Glutamatergic neuron (in vitro differentiated cells): Measurements from ENCODE around the gene MAPK7. TPM values are rescaled to one million over a fixed set of nuclear protein-coding genes. Genes with fewer than 3 reads are reported as not detected.

Source experiments
- DNase-seq: peaks from one replicate; pipeline ENCODE4 v3.0.0; 2022
- H3K27ac Mint-ChIP-seq: one replicate; pipeline ENCODE4 v1.8.0; 2020; ENCODE audit warnings: mild to moderate bottlenecking, mixed read lengths, inconsistent platforms; ENCODE audit not compliant: unreplicated experiment
- H3K27me3 Mint-ChIP-seq: one replicate; pipeline ENCODE4 v1.8.0; 2020; ENCODE audit warnings: mild to moderate bottlenecking, moderate library complexity, mixed read lengths, inconsistent platforms; ENCODE audit not compliant: unreplicated experiment
- H3K36me3 Mint-ChIP-seq: one replicate; pipeline ENCODE4 v1.8.0; 2020; ENCODE audit warnings: mild to moderate bottlenecking, mixed read lengths, inconsistent platforms; ENCODE audit not compliant: unreplicated experiment
- H3K4me1 Mint-ChIP-seq: one replicate; pipeline ENCODE4 v1.8.0; 2020; ENCODE audit warnings: mild to moderate bottlenecking, low read depth, mixed read lengths, inconsistent platforms; ENCODE audit not compliant: unreplicated experiment
- H3K4me3 Mint-ChIP-seq: one replicate; pipeline ENCODE4 v1.8.0; 2020; ENCODE audit warnings: mild to moderate bottlenecking, mixed read lengths, inconsistent platforms; ENCODE audit not compliant: unreplicated experiment
- H3K9me3 Mint-ChIP-seq: one replicate; pipeline ENCODE4 v1.8.0; 2020; ENCODE audit warnings: mild to moderate bottlenecking, moderate library complexity, mixed read lengths, inconsistent platforms; ENCODE audit not compliant: unreplicated experiment
- total RNA-seq: library from RNA; stranded (reverse); fragmentation: NEBNext Ultra II Directional; extraction: Animal tissue kit (Norgen Biotek cat#: 25700); gene quantifications from one replicate; pipeline ENCODE4 v1.2.1, GENCODE V29; 2021; ENCODE audit not compliant: unreplicated experiment
- TF ChIP-seq, protein P1 (sequence below): fragments of 200-600 bp; sonication (generic); IDR thresholded peaks from one replicate; pipeline ENCODE4 v1.5.0; 2021; ENCODE audit not compliant: partially characterized antibody, unreplicated experiment

The MAPK7 gene
- total RNA-seq, 1 donor from 2014 or later = 70.6 TPM

DNA sequence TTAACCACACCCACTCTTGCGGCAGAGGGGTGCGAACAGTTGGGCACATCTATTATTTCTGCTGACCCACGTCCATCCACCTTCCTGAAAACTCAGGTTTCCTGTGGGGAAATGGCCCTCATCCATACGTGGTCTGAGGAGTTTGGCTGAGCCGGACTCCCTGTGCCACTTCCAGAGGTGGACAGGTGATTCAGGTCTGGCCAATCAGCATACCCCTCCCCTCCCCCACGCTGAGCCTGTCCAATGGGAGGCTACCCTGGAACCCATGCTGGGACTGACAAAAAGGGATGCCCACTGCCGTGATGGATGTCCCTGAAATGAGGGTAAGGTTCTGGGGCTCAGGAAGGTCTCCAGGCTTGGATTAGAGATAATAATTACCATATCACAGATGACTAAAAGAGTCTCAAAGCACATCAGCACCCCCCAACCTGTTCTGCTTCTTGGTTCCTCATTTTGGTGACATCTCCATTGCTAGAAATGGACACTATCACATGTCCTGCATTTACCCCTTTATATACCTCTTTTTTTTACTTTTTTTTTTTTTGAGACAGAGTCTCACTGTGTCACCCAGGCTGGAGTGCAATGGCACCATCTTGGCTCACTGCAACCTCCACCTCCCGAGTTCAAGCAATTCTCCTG is 5.3 kb upstream of the MAPK7 start:
- H3K9me3 Mint-ChIP-seq = peaks cover 6% of the 10 kb centered on the region
- peaks cover 14% of the 10 kb centered on the region for H3K4me1 Mint-ChIP-seq
- no peak overlapping the region for H3K4me3 Mint-ChIP-seq
- no peak for DNase-seq
- no peak overlapping the region for H3K27ac Mint-ChIP-seq
- TF ChIP-seq, protein P1, sequence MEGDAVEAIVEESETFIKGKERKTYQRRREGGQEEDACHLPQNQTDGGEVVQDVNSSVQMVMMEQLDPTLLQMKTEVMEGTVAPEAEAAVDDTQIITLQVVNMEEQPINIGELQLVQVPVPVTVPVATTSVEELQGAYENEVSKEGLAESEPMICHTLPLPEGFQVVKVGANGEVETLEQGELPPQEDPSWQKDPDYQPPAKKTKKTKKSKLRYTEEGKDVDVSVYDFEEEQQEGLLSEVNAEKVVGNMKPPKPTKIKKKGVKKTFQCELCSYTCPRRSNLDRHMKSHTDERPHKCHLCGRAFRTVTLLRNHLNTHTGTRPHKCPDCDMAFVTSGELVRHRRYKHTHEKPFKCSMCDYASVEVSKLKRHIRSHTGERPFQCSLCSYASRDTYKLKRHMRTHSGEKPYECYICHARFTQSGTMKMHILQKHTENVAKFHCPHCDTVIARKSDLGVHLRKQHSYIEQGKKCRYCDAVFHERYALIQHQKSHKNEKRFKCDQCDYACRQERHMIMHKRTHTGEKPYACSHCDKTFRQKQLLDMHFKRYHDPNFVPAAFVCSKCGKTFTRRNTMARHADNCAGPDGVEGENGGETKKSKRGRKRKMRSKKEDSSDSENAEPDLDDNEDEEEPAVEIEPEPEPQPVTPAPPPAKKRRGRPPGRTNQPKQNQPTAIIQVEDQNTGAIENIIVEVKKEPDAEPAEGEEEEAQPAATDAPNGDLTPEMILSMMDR = no peak
- H3K27me3 Mint-ChIP-seq = peaks cover 6% of the 10 kb centered on the region
- no peaks in the 10 kb centered on the region for H3K36me3 Mint-ChIP-seq

DNA sequence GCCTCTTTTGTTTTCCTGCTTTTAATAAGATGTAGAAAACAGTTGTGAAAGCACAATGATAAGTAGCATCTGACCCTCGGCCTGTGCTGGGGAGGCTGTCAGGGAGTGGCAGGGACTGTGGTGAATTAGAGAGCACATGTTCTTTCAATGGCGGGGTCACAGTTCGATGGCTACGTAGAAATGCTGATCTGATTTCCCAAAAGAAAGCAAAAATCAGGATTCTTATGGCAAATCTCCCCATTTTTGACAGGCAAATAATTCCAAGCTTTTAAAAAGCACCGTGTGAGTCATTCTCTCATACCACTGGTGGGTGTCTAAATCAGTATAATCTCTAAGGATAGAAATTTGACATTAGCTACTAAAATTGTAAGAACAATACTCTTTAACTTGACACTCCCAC is 4.2 kb upstream of the MAPK7 start:
- Mint-ChIP-seq H3K4me1 (peaks cover 14% of the 10 kb centered on the region), H3K27ac (peak overlapping the region; percentile 38), H3K9me3 (peaks cover 6% of the 10 kb centered on the region), H3K27me3 (peaks cover 10% of the 10 kb centered on the region), H3K4me3 (no peak overlapping the region), H3K36me3 (no peaks in the 10 kb centered on the region)
- DNase-seq = no peak
- TF ChIP-seq, protein P1 = no peak

DNA sequence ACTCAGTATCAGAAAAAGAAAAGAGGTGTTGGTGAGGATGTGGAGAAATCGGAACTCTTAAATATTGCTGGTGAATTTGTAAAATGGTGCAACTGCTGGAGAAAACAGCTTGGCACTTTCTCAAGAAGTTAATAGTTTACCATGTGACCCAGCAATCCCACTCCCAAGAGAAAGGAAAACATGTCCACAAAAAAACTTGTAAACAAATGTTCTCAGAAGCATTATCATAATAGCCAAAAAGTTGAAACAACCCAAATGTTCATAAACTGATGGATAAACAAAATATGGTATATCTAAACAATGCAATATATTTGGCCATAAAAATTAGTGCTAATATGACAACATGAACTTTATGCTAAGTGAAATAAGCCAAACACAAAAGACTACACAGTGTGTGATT is 2.6 kb upstream of the MAPK7 start:
- DNase-seq = no peak
- TF ChIP-seq, protein P1 = no peak
- Mint-ChIP-seq H3K36me3 (no peaks in the 10 kb centered on the region), H3K4me3 (peak overlapping the region; percentile 6), H3K27me3 (peaks cover 18% of the 10 kb centered on the region), H3K9me3 (peaks cover 8% of the 10 kb centered on the region), H3K4me1 (peaks cover 18% of the 10 kb centered on the region), H3K27ac (no peak overlapping the region)

DNA sequence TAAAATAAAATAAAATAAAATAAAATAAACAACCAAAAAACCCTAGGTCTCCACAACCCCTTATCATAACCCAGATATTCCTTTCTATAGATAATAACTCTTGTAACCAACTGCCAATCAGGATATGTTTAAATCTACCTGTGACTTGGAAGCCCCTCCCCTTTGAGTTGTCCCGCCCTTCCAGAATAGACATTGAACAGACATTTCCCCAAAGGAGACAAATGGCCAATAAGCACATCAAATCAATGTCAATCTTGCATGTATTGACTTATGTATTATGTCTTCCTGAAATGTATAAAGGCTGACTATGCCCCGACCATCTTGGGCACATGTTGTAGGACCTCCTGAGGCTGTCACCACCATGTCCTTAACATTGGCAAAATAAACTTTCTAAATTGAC is 1.5 kb upstream of the MAPK7 start:
- Mint-ChIP-seq H3K4me3 (peak overlapping the region; percentile 96), H3K36me3 (no peaks in the 10 kb centered on the region), H3K27me3 (peaks cover 19% of the 10 kb centered on the region), H3K9me3 (peaks cover 6% of the 10 kb centered on the region), H3K27ac (peak overlapping the region; percentile 97), H3K4me1 (peaks cover 15% of the 10 kb centered on the region)
- TF ChIP-seq, protein P1 = no peak
- no peak for DNase-seq

DNA sequence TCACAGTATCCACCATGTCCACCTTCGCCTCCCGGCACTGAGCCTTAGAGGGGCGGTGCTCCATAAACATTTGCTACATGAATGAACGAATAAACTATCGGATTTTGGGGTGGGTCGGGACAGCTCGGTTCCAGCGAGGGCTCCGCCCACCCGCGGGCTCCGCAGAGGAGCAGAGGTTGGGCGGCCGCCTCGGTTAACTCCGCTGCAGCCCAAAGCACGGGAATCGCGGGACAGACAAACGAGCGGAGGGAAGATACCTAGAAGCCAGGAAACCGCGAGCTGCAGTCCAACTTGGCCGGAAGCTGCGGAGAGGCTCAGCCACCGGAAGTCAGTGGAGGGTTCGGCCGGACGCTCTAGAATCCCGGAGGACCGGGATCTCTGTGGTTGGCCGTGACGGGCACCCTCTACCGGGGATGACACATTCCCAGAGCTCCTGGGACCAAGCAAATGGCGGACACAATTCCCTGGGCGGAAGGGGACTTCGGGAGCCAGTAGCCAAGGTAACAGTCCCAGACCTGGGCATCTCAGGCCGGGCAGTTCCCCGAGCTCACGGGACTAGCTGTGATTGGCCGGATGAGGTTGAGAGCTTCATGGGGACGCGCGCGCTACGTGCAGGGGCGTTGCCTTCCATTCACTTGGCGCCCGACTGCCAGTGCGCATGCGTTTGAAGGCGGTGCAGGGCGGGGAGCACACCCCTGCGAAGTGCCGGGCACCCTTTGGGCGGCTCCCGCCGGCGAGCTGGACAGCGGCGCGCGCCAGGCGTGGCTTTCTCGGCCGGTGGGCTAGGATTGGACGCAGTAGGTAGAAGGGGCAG is 489 bp upstream of the MAPK7 start:
- Mint-ChIP-seq H3K36me3 (no peaks in the 10 kb centered on the region), H3K27ac (peak overlapping the region; percentile 97), H3K4me1 (peaks cover 15% of the 10 kb centered on the region), H3K4me3 (peak overlapping the region; percentile 96), H3K27me3 (peaks cover 19% of the 10 kb centered on the region), H3K9me3 (peaks cover 6% of the 10 kb centered on the region)
- DNase-seq = peak; percentile 99
- TF ChIP-seq, protein P1 = no peak
